GM12874 (cell line): ENCODE measurements around the gene SSTR3.

Experiments
- CTCF ChIP-seq: IDR thresholded peaks from 2 replicates; pipeline ENCODE4 v1.5.1; 2011; ENCODE audit warnings: low read depth, mild to moderate bottlenecking, control low read depth, low read length, moderate library complexity; ENCODE audit not compliant: insufficient read depth

The SSTR3 gene

GRCh38 chr22:37157516-37158285, 54.6 kb downstream of the SSTR3 start:
- TF ChIP-seq CTCF, result no peak

DNA sequence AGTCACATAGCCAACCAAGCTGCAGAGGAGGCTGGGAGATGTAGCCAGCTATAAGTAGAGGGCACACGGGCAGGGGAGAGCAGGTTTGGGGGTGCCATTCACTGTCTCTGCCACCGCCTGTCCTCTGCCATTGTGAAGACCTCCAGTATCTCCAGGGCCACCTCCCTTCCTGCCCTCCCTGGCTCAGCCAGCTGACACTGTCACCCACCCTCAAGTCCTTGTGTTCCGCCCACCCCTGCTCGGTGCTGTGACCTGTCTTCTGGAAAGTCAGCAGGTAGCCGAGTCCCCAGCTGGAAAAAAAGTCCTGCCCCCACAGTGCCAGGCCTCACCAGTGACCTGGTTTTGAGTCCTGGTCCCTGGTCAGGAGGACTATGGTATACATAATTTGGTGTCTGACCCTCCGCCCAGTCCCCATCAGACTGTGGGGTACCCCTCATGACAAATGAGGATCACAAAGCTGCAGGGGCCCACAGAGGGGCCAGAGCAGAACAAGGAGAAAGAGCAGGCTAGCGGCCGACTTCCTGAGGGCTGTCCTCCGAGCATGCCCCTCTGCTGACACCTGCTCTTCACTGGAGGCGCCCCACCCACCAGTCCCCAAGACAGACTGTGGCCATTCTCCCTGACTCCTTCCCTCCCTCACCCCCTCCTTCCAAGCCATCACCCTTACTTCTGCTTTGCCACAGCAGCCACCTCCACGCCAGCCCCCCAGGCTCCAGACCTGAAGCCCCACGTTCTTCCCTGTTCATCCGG, 55.4 kb downstream of the SSTR3 start:
- TF ChIP-seq CTCF, result no peak

DNA sequence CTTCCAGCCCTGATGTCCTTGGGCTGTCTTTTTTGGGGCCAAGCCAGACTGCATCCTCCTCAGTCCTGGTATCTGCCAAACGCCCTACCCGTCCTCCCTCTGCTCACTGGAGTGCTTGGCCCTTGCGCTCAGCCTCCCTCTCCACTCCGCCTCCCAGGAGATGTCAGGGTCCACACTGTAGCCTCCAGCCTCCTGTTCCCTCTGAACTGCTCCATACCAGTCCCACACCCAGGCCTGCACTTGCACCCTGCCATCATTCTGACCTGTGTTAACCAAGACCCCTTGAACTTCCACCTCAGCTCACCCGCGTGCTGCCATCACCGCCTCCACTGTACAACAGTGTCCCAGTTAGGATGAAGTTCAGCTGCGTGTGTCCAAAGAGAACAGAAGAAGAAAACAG, 56.3 kb downstream of the SSTR3 start:
- TF ChIP-seq CTCF, result no peak

GRCh38 chr22:37154925-37155712, 57.2 kb downstream of the SSTR3 start:
- no peak for TF ChIP-seq CTCF
